ENCODE results near the gene NFATC4. TPM values are rescaled to one million over a fixed set of nuclear protein-coding genes. Genes with fewer than 3 reads are reported as not detected.

The NFATC4 gene
- total and polyA plus RNA-seq, 2 donors (not counting 1 experiment from before 2014, with no cell fraction given): 3.1 to 7.6 TPM

GRCh38 chr14:24422694-24423601 is 55.0 kb downstream of the NFATC4 start:
- Mint-ChIP-seq H3K27me3 (peaks cover 16% of the 10 kb centered on the region), H3K27ac (no peak overlapping the region), H3K4me1 (peaks cover 5% of the 10 kb centered on the region), H3K4me3 (no peak overlapping the region), H3K9me3 (ENCODE audit: insufficient read depth) (no peaks in the 10 kb centered on the region)
- no peaks in the 10 kb centered on the region for H3K36me3 ChIP-seq (replicated peaks in 1 of 2; ENCODE audit: control extremely low read depth in 1 of 2, control insufficient read depth in 1 of 2, extremely low read depth in 1 of 2, insufficient read depth in 2 of 2, low read length in 1 of 2)
- WGBS (ENCODE audit: insufficient coverage): 50% methylated on average over 9 of the region's 12 CpGs
- H3K27ac ChIP-seq (ENCODE audit: low read length in 2 of 2): no peak overlapping the region
- H3K4me2 ChIP-seq (replicated peaks; ENCODE audit: low read depth, low read length, poor library complexity, severe bottlenecking): no peak overlapping the region
- H3K9me3 ChIP-seq (ENCODE audit: control extremely low read depth in 1 of 3, control insufficient read depth in 2 of 3, insufficient read depth in 1 of 3, low read length in 2 of 3): no peaks in the 10 kb centered on the region
- TF ChIP-seq CTCF (IDR thresholded peaks at IDR 0.05): no peak
- no peak for TF ChIP-seq EZH2 (IDR thresholded peaks at IDR 0.05; ENCODE audit: borderline replicate concordance, insufficient read depth, low read depth, low read length, poor library complexity, severe bottlenecking)
- H2AFZ ChIP-seq (ENCODE audit: insufficient read depth, low read depth, low read length, poor library complexity, severe bottlenecking): peak overlapping the region; percentile 40
- intact Hi-C loops (cut with micrococcal nuclease): no loop called here
- ChIA-PET CTCF (interaction anchor here (0.7 to 17.4 kb wide), 7 partner anchors 9 to 1079 kb away, joined by 3 to 650 read pairs (median 13); partner anchors contain the start of genes ADCY4, CIDEB and RIPK3), POLR2A (no interaction called here)
- ATAC-seq (ENCODE audit: low read depth) (no peak), DNase-seq (no peak)
- peaks cover 0 to 21% (median 5%) of the 10 kb centered on the region in 4 experiments for H3K27me3 ChIP-seq (replicated peaks in 1 of 4; ENCODE audit: control extremely low read depth in 1 of 4, control insufficient read depth in 3 of 4, insufficient read depth in 4 of 4, low read length in 3 of 4)
- peaks cover 7 to 19% of the 10 kb centered on the region in 2 donors for H3K4me1 ChIP-seq (ENCODE audit: control insufficient read depth in 2 of 2, insufficient read depth in 2 of 2, low read length in 2 of 2)
- H3K4me3 ChIP-seq (ENCODE audit: control extremely low read depth in 1 of 5, extremely low read depth in 1 of 5, insufficient read depth in 1 of 5, low read depth in 2 of 5, low read length in 4 of 5): no peak overlapping the region
- no peaks in the 10 kb centered on the region for H4K20me1 ChIP-seq (ENCODE audit: control insufficient read depth, insufficient read depth, low read length, poor library complexity, severe bottlenecking)
- H3K79me2 ChIP-seq (ENCODE audit: control insufficient read depth, insufficient read depth, low read length): peaks cover 4% of the 10 kb centered on the region
- H3K9ac ChIP-seq (ENCODE audit: low read length): no peak overlapping the region

GRCh38 chr14:24425704-24426103 is 57.7 kb downstream of the NFATC4 start:
- ChIA-PET CTCF (interaction anchor here (1.2 to 17.4 kb wide), 5 partner anchors 10 to 91 kb away, joined by 3 to 650 read pairs (median 21); partner anchors contain the start of genes ADCY4 and RIPK3), POLR2A (no interaction called here)
- WGBS (ENCODE audit: insufficient coverage): 100% methylated on average over 1 of the region's 3 CpGs
- TF ChIP-seq EZH2 (IDR thresholded peaks at IDR 0.05; ENCODE audit: borderline replicate concordance, insufficient read depth, low read depth, low read length, poor library complexity, severe bottlenecking): no peak
- TF ChIP-seq CTCF (IDR thresholded peaks at IDR 0.05): no peak
- no peaks in the 10 kb centered on the region for H3K9me3 ChIP-seq (ENCODE audit: control extremely low read depth in 1 of 3, control insufficient read depth in 2 of 3, insufficient read depth in 1 of 3, low read length in 2 of 3)
- H3K4me3 ChIP-seq (ENCODE audit: control extremely low read depth in 1 of 5, extremely low read depth in 1 of 5, insufficient read depth in 1 of 5, low read depth in 2 of 5, low read length in 4 of 5): no peak overlapping the region
- no peak overlapping the region for H3K27ac Mint-ChIP-seq
- H3K27ac ChIP-seq (ENCODE audit: low read length in 2 of 2): no peak overlapping the region
- H3K27me3 Mint-ChIP-seq: peaks cover 5% of the 10 kb centered on the region
- ATAC-seq (ENCODE audit: low read depth) (no peak), DNase-seq (no peak)
- no peaks in the 10 kb centered on the region for H4K20me1 ChIP-seq (ENCODE audit: control insufficient read depth, insufficient read depth, low read length, poor library complexity, severe bottlenecking)
- no peak overlapping the region for H2AFZ ChIP-seq (ENCODE audit: insufficient read depth, low read depth, low read length, poor library complexity, severe bottlenecking)
- intact Hi-C loops (cut with micrococcal nuclease): no loop called here
- no peaks in the 10 kb centered on the region for H3K9me3 Mint-ChIP-seq (ENCODE audit: insufficient read depth)
- H3K27me3 ChIP-seq (replicated peaks in 1 of 4; ENCODE audit: control extremely low read depth in 1 of 4, control insufficient read depth in 3 of 4, insufficient read depth in 4 of 4, low read length in 3 of 4): peaks cover 0 to 3% (median 0%) of the 10 kb centered on the region in 4 experiments
- H3K4me1 Mint-ChIP-seq: peaks cover 13% of the 10 kb centered on the region
- peaks cover 16 to 30% of the 10 kb centered on the region in 2 donors for H3K4me1 ChIP-seq (ENCODE audit: control insufficient read depth in 2 of 2, insufficient read depth in 2 of 2, low read length in 2 of 2)
- H3K36me3 ChIP-seq (replicated peaks in 1 of 2; ENCODE audit: control extremely low read depth in 1 of 2, control insufficient read depth in 1 of 2, extremely low read depth in 1 of 2, insufficient read depth in 2 of 2, low read length in 1 of 2): no peaks in the 10 kb centered on the region
- H3K9ac ChIP-seq (ENCODE audit: low read length): no peak overlapping the region
- no peak overlapping the region for H3K4me2 ChIP-seq (replicated peaks; ENCODE audit: low read depth, low read length, poor library complexity, severe bottlenecking)
- H3K4me3 Mint-ChIP-seq: no peak overlapping the region
- peaks cover 23% of the 10 kb centered on the region for H3K79me2 ChIP-seq (ENCODE audit: control insufficient read depth, insufficient read depth, low read length)

Measured in B cell (primary cell).